CD4-positive, alpha-beta memory T cell (primary cell): ENCODE data around the gene ADAM19. TPM values are rescaled to one million over a fixed set of nuclear protein-coding genes. Genes with fewer than 3 reads are reported as not detected.
"Not testable (repeated sequence)": the region's sequence is repeated elsewhere in the genome, so short reads cannot be mapped to it uniquely, and the experiment has no call there.

Source experiments
- CTCF ChIA-PET: fragments of 350-600 bp; sonication (Branson Sonifier 250); formaldehyde crosslinking; loops from one replicate; lab custom pipeline; 2021; ENCODE audit warnings: inconsistent platforms; ENCODE audit not compliant: partially characterized antibody; lab: Charles Lee
- POLR2A ChIA-PET: fragments of 350-600 bp; sonication (Branson Sonifier 250); formaldehyde crosslinking; loops from one replicate; lab custom pipeline; 2021; ENCODE audit not compliant: partially characterized antibody; lab: Charles Lee
- DNase-seq, 5 donors: peaks; one replicate each; pipeline versions ENCODE4 v3.0.0 to v3.0.0-alpha.2; 2020 to 2022; ENCODE audit warnings: mixed read lengths in 1 of 5
- H3K27ac ChIP-seq: one replicate; pipeline ENCODE4 v1.7.0; 2013; ENCODE audit warnings: low read depth, low read length
- H3K27me3 ChIP-seq: 2 replicates; pipeline ENCODE4 v1.7.0; 2013; ENCODE audit warnings: mild to moderate bottlenecking, low read length, moderate library complexity; ENCODE audit not compliant: insufficient read depth
- H3K36me3 ChIP-seq: 2 replicates; pipeline ENCODE4 v1.7.0; 2013; ENCODE audit warnings: mild to moderate bottlenecking, low read length, moderate library complexity; ENCODE audit not compliant: insufficient read depth
- H3K4me1 ChIP-seq: 2 replicates; pipeline ENCODE4 v1.7.0; 2013; ENCODE audit warnings: mild to moderate bottlenecking, low read length, moderate library complexity; ENCODE audit not compliant: insufficient read depth
- H3K4me3 ChIP-seq, 2 donors: one replicate each; pipeline ENCODE4 v1.7.0; 2013; ENCODE audit warnings: low read length in 2 of 2, mild to moderate bottlenecking in 1 of 2
- H3K9me3 ChIP-seq, 2 donors: one replicate each; pipeline ENCODE4 v1.7.0; 2013; ENCODE audit warnings: low read length in 2 of 2, control low read depth in 1 of 2; ENCODE audit not compliant: control insufficient read depth in 1 of 2
- H3K27ac Mint-ChIP-seq, 7 donors: one replicate each; pipeline ENCODE4 v1.8.0; 2020 to 2021; ENCODE audit warnings: mixed read lengths in 7 of 7, mild to moderate bottlenecking in 6 of 7, inconsistent platforms in 3 of 7, moderate library complexity in 3 of 7
- H3K27me3 Mint-ChIP-seq, 2 donors: one replicate each; pipeline ENCODE4 v1.8.0; 2020 to 2021; ENCODE audit warnings: mixed read lengths in 2 of 2
- H3K36me3 Mint-ChIP-seq, 2 donors: one replicate each; pipeline ENCODE4 v1.8.0; 2020 to 2021; ENCODE audit warnings: mixed read lengths in 2 of 2, inconsistent platforms in 1 of 2, mild to moderate bottlenecking in 1 of 2
- H3K4me1 Mint-ChIP-seq, 4 donors: one replicate each; pipeline ENCODE4 v1.8.0; 2020 to 2021; ENCODE audit warnings: mixed read lengths in 4 of 4, mild to moderate bottlenecking in 1 of 4
- H3K4me3 Mint-ChIP-seq, 8 donors: one replicate each; pipeline ENCODE4 v1.8.0; 2020 to 2021; ENCODE audit warnings: mixed read lengths in 8 of 8, mild to moderate bottlenecking in 7 of 8, moderate library complexity in 6 of 8, inconsistent platforms in 3 of 8
- H3K9me3 Mint-ChIP-seq, 8 donors: one replicate each; pipeline ENCODE4 v1.8.0; 2020 to 2021; ENCODE audit warnings: mixed read lengths in 8 of 8, mild to moderate bottlenecking in 5 of 8, inconsistent platforms in 3 of 8, moderate library complexity in 1 of 8
- intact Hi-C: fragments of 100-400 bp; cut with micrococcal nuclease; formaldehyde crosslinking; loops from one replicate; pipeline ENCODE4 v1.15.1; 2023
- polyA plus RNA-seq, 2 donors: library from polyadenylated mRNA; unstranded; fragments of 300-500 nt; fragmentation: Illumina TruSeq; gene quantifications; one replicate each; pipeline ENCODE4 v1.2.3, GENCODE V29; 2021
- total RNA-seq, 2 experiments: library from RNA; stranded (reverse); gene quantifications; one replicate each; pipeline ENCODE4 v1.2.3, GENCODE V29; 2021

The ADAM19 gene
- total and polyA plus RNA-seq, 4 experiments from 2014 or later, result 1.9 to 33.9 (median 28.0) TPM

- H3K36me3 Mint-ChIP-seq, result peaks cover 71 to 86% of the 10 kb centered on the region in 2 donors
- no peaks in the 10 kb centered on the region for H3K9me3 ChIP-seq
- peaks cover 24% of the 10 kb centered on the region for H3K4me1 ChIP-seq
- H3K27ac ChIP-seq, result peak overlapping the region; percentile 34
- no peaks in the 10 kb centered on the region for H3K27me3 Mint-ChIP-seq
- CTCF ChIA-PET, result interaction anchor here (0.9 kb wide), 1 partner anchor 16 kb away, joined by 3 read pairs; no protein-coding TSS in a partner anchor
- H3K27me3 ChIP-seq, result no peaks in the 10 kb centered on the region
- intact Hi-C loops, result no loop called here
- no peak overlapping the region for H3K4me3 ChIP-seq
- peaks cover 71% of the 10 kb centered on the region for H3K36me3 ChIP-seq
- H3K4me1 Mint-ChIP-seq, result peaks cover 20 to 32% (median 23%) of the 10 kb centered on the region in 4 donors
- POLR2A ChIA-PET, result no interaction called here
- peak overlapping the region in 5 of 8 donors; percentile 18 to 59 (median 38) for H3K4me3 Mint-ChIP-seq
- H3K27ac Mint-ChIP-seq, result peak overlapping the region; percentile 36 to 95 (median 81)
- peaks cover 0 to 2% (median 0%) of the 10 kb centered on the region in 8 donors for H3K9me3 Mint-ChIP-seq
- DNase-seq, result no peak
Observed at GRCh38 chr5:157487358-157487757, 88.2 kb downstream of the ADAM19 start.

- H3K9me3 Mint-ChIP-seq, result peaks cover 0 to 2% (median 0%) of the 10 kb centered on the region in 8 donors
- CTCF ChIA-PET, result interaction anchor here (0.9 to 3.6 kb wide), 6 partner anchors 11 to 257 kb away, joined by 3 to 18 read pairs (median 6); partner anchors contain the start of gene LSM11
- Histone ChIP-seq H3K9me3 (no peaks in the 10 kb centered on the region), H3K27me3 (no peaks in the 10 kb centered on the region), H3K4me3 (no peak overlapping the region), H3K27ac (peak overlapping the region; percentile 34), H3K4me1 (peaks cover 24% of the 10 kb centered on the region), H3K36me3 (peaks cover 72% of the 10 kb centered on the region)
- peaks cover 72 to 88% of the 10 kb centered on the region in 2 donors for H3K36me3 Mint-ChIP-seq
- intact Hi-C loops, result no loop called here
- no peak for DNase-seq
- H3K27ac Mint-ChIP-seq, result peak overlapping the region; percentile 36 to 95 (median 83)
- H3K4me1 Mint-ChIP-seq, result peaks cover 22 to 32% (median 26%) of the 10 kb centered on the region in 4 donors
- H3K4me3 Mint-ChIP-seq, result peak overlapping the region in 5 of 8 donors; percentile 18 to 59 (median 34)
- H3K27me3 Mint-ChIP-seq, result no peaks in the 10 kb centered on the region
- POLR2A ChIA-PET, result interaction anchor here (1.0 kb wide), 1 partner anchor 15 kb away, joined by 3 read pairs; no protein-coding TSS in a partner anchor
Observed at GRCh38 chr5:157486861-157487260, 88.7 kb downstream of the ADAM19 start.

- Histone ChIP-seq H3K4me3 (no peak overlapping the region), H3K27ac (no peak overlapping the region), H3K4me1 (peaks cover 25% of the 10 kb centered on the region), H3K9me3 (no peaks in the 10 kb centered on the region), H3K27me3 (no peaks in the 10 kb centered on the region), H3K36me3 (peaks cover 72% of the 10 kb centered on the region)
- CTCF ChIA-PET, result interaction anchor here (1.1 to 3.6 kb wide), 6 partner anchors 10 to 257 kb away, joined by 3 to 18 read pairs (median 6); partner anchors contain the start of gene LSM11
- intact Hi-C loops, result no loop called here
- peak overlapping the region; percentile 36 to 95 (median 83) for H3K27ac Mint-ChIP-seq
- H3K27me3 Mint-ChIP-seq, result no peaks in the 10 kb centered on the region
- peaks cover 70 to 87% of the 10 kb centered on the region in 2 donors for H3K36me3 Mint-ChIP-seq
- H3K4me3 Mint-ChIP-seq, result no peak overlapping the region
- H3K9me3 Mint-ChIP-seq, result peaks cover 0 to 2% (median 0%) of the 10 kb centered on the region in 8 donors
- peaks cover 25 to 35% (median 29%) of the 10 kb centered on the region in 4 donors for H3K4me1 Mint-ChIP-seq
- DNase-seq, result no peak
- POLR2A ChIA-PET, result interaction anchor here (1.0 kb wide), 1 partner anchor 15 kb away, joined by 3 read pairs; no protein-coding TSS in a partner anchor
Observed at GRCh38 chr5:157486221-157486681, 89.3 kb downstream of the ADAM19 start.

- CTCF ChIA-PET, result interaction anchor here (0.8 to 3.6 kb wide), 7 partner anchors 10 to 258 kb away, joined by 3 to 18 read pairs (median 5); partner anchors contain the start of gene LSM11
- Histone ChIP-seq H3K4me1 (peaks cover 29% of the 10 kb centered on the region), H3K27ac (no peak overlapping the region)
Observed at GRCh38 chr5:157485811-157486210, 89.8 kb downstream of the ADAM19 start.

GRCh38 chr5:157485340-157485739, 90.2 kb downstream of the ADAM19 start:
- H3K27me3 Mint-ChIP-seq, result no peaks in the 10 kb centered on the region
- no peak overlapping the region for H3K4me3 Mint-ChIP-seq
- Histone ChIP-seq H3K36me3 (peaks cover 78% of the 10 kb centered on the region), H3K4me3 (no peak overlapping the region), H3K4me1 (peaks cover 34% of the 10 kb centered on the region), H3K27ac (no peak overlapping the region), H3K9me3 (no peaks in the 10 kb centered on the region), H3K27me3 (no peaks in the 10 kb centered on the region)
- H3K36me3 Mint-ChIP-seq, result peaks cover 70 to 90% of the 10 kb centered on the region in 2 donors
- H3K4me1 Mint-ChIP-seq, result peaks cover 27 to 39% (median 32%) of the 10 kb centered on the region in 4 donors
- H3K9me3 Mint-ChIP-seq, result peaks cover 0 to 2% (median 0%) of the 10 kb centered on the region in 8 donors
- ChIA-PET CTCF (interaction anchor here (0.7 to 3.6 kb wide), 7 partner anchors 9 to 258 kb away, joined by 3 to 18 read pairs (median 5); partner anchors contain the start of gene LSM11), POLR2A (interaction anchor here (1.1 kb wide), 1 partner anchor 56 kb away, joined by 3 read pairs; no protein-coding TSS in a partner anchor)
- no peak for DNase-seq
- intact Hi-C loops, result no loop called here
- H3K27ac Mint-ChIP-seq, result peak overlapping the region in 6 of 7 donors; percentile 4 to 89 (median 68)

More at GRCh38 chr5:157485811-157486210, 89.8 kb downstream of the ADAM19 start:
- peaks cover 27 to 38% (median 31%) of the 10 kb centered on the region in 4 donors for H3K4me1 Mint-ChIP-seq
- H3K27me3 ChIP-seq, result no peaks in the 10 kb centered on the region
- peaks cover 0 to 2% (median 0%) of the 10 kb centered on the region in 8 donors for H3K9me3 Mint-ChIP-seq
- peaks cover 73% of the 10 kb centered on the region for H3K36me3 ChIP-seq
- no peaks in the 10 kb centered on the region for H3K27me3 Mint-ChIP-seq
- H3K36me3 Mint-ChIP-seq, result peaks cover 69 to 87% of the 10 kb centered on the region in 2 donors
- H3K9me3 ChIP-seq, result no peaks in the 10 kb centered on the region
- no peak overlapping the region for H3K4me3 ChIP-seq
- POLR2A ChIA-PET, result interaction anchor here (1.0 kb wide), 1 partner anchor 14 kb away, joined by 3 read pairs; no protein-coding TSS in a partner anchor
- no peak for DNase-seq
- intact Hi-C loops, result no loop called here
- H3K4me3 Mint-ChIP-seq, result no peak overlapping the region
- H3K27ac Mint-ChIP-seq, result peak overlapping the region in 6 of 7 donors; percentile 4 to 89 (median 68)

- H3K9me3 ChIP-seq, result no peaks in the 10 kb centered on the region
- H3K4me1 ChIP-seq, result peaks cover 40% of the 10 kb centered on the region
- CTCF ChIA-PET, result interaction anchor here (0.7 to 3.6 kb wide), 5 partner anchors 9 to 259 kb away, joined by 3 to 18 read pairs (median 6); partner anchors contain the start of gene LSM11
- H3K36me3 ChIP-seq, result peaks cover 77% of the 10 kb centered on the region
- POLR2A ChIA-PET, result interaction anchor here (1.1 kb wide), 1 partner anchor 57 kb away, joined by 3 read pairs; no protein-coding TSS in a partner anchor
- no peak for DNase-seq
- no peaks in the 10 kb centered on the region for H3K27me3 ChIP-seq
- no peaks in the 10 kb centered on the region for H3K27me3 Mint-ChIP-seq
- peak overlapping the region in 4 of 7 donors; percentile 24 to 80 (median 68) for H3K27ac Mint-ChIP-seq
- peaks cover 0 to 2% (median 0%) of the 10 kb centered on the region in 8 donors for H3K9me3 Mint-ChIP-seq
- H3K4me3 ChIP-seq, result no peak overlapping the region
- H3K27ac ChIP-seq, result no peak overlapping the region
- intact Hi-C loops, result no loop called here
- H3K36me3 Mint-ChIP-seq, result peaks cover 69 to 89% of the 10 kb centered on the region in 2 donors
- H3K4me1 Mint-ChIP-seq, result peaks cover 27 to 45% (median 35%) of the 10 kb centered on the region in 4 donors
- no peak overlapping the region for H3K4me3 Mint-ChIP-seq
Observed at GRCh38 chr5:157484768-157485167, 90.8 kb downstream of the ADAM19 start.

GRCh38 chr5:157482702-157483101, 92.9 kb downstream of the ADAM19 start:
- H3K27ac Mint-ChIP-seq, intact Hi-C loops: not testable (repeated sequence)

More at GRCh38 chr5:157482702-157483101, 92.9 kb downstream of the ADAM19 start:
- H3K9me3 Mint-ChIP-seq, DNase-seq, CTCF ChIA-PET, H3K27me3 Mint-ChIP-seq, H3K4me3 ChIP-seq, POLR2A ChIA-PET, H3K9me3 ChIP-seq, H3K27ac ChIP-seq, H3K27me3 ChIP-seq: not testable (repeated sequence)
- Histone ChIP-seq H3K36me3 (peaks cover 68% of the 10 kb centered on the region), H3K4me1 (peaks cover 51% of the 10 kb centered on the region)
- Mint-ChIP-seq H3K4me3 (peak overlapping the region in 1 of 8 donors; percentile 39), H3K4me1 (peaks cover 35 to 60% (median 39%) of the 10 kb centered on the region in 4 donors), H3K36me3 (peaks cover 69 to 87% of the 10 kb centered on the region in 2 donors)
